Measurements from ENCODE around the gene TMEM52B. TPM values are rescaled to one million over a fixed set of nuclear protein-coding genes. Genes with fewer than 3 reads are reported as not detected.

TMEM52B gene
- total and polyA plus RNA-seq, 2 experiments from 2014 or later: not detected

DNA sequence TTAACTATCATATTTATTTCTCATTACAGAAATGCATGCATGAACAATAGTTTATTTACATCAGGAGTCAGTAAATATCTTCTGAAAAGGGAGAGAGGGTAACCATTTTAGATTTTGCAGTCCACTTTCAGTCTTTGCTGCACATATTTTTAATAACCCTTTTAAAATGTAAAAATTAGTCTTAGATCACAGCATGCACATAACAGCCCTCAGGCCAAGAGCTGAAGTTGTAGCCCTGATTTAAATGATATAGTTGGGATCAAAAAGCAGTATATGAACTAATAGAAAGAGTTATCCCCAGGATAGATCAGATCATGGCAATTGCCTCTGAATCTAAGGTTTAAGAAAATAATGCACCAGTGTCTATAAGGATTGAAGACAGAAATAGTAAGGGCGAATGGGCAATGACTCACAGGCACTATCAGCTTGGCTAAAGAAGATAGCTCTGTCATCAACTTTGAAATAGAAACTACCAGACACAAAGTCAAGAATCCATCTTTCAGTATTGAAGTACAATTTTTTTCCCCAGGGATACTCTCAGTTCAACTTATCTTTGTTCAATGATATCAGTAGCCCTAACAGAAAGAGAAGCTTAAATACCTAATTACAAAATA, 35.7 kb upstream of the TMEM52B start:
- Histone ChIP-seq H3K9me2 (ENCODE audit: insufficient read depth) (no peaks in the 10 kb centered on the region), H3K27ac (ENCODE audit: low read depth) (no peak overlapping the region), H3K4me3 (no peak overlapping the region), H2AFZ (no peak overlapping the region), H3K27me3 (ENCODE audit: insufficient read depth) (no peaks in the 10 kb centered on the region), H3K4me2 (no peak overlapping the region), H3K79me2 (replicated peaks; ENCODE audit: insufficient read depth) (no peaks in the 10 kb centered on the region), H3K4me1 (ENCODE audit: insufficient read depth) (no peaks in the 10 kb centered on the region), H3F3A (replicated peaks; ENCODE audit: low read depth) (no peaks in the 10 kb centered on the region), H3K36me3 (ENCODE audit: insufficient read depth) (no peaks in the 10 kb centered on the region), H4K20me1 (replicated peaks; ENCODE audit: insufficient read depth) (no peaks in the 10 kb centered on the region)
- Mint-ChIP-seq H3K4me1 (no peaks in the 10 kb centered on the region), H3K27me3 (ENCODE audit: insufficient read depth, low read depth, poor library complexity) (no peaks in the 10 kb centered on the region), H3K4me3 (no peak overlapping the region), H3K27ac (no peak overlapping the region), H3K36me3 (ENCODE audit: low read depth) (no peaks in the 10 kb centered on the region), H3K9me3 (no peaks in the 10 kb centered on the region)
- no peak for DNase-seq (ENCODE audit: low spot score)
- no peak for ATAC-seq
- TF ChIP-seq, protein P1, sequence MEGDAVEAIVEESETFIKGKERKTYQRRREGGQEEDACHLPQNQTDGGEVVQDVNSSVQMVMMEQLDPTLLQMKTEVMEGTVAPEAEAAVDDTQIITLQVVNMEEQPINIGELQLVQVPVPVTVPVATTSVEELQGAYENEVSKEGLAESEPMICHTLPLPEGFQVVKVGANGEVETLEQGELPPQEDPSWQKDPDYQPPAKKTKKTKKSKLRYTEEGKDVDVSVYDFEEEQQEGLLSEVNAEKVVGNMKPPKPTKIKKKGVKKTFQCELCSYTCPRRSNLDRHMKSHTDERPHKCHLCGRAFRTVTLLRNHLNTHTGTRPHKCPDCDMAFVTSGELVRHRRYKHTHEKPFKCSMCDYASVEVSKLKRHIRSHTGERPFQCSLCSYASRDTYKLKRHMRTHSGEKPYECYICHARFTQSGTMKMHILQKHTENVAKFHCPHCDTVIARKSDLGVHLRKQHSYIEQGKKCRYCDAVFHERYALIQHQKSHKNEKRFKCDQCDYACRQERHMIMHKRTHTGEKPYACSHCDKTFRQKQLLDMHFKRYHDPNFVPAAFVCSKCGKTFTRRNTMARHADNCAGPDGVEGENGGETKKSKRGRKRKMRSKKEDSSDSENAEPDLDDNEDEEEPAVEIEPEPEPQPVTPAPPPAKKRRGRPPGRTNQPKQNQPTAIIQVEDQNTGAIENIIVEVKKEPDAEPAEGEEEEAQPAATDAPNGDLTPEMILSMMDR (conservative IDR thresholded peaks at IDR 0.05; ENCODE audit: low read depth in 2 of 2): no peak
- no peak for TF ChIP-seq STAT1 (IDR thresholded peaks at IDR 0.05; ENCODE audit: unreplicated experiment)
- TF ChIP-seq JUNB (IDR thresholded peaks at IDR 0.05; ENCODE audit: unreplicated experiment): no peak
- TF ChIP-seq, protein P2, sequence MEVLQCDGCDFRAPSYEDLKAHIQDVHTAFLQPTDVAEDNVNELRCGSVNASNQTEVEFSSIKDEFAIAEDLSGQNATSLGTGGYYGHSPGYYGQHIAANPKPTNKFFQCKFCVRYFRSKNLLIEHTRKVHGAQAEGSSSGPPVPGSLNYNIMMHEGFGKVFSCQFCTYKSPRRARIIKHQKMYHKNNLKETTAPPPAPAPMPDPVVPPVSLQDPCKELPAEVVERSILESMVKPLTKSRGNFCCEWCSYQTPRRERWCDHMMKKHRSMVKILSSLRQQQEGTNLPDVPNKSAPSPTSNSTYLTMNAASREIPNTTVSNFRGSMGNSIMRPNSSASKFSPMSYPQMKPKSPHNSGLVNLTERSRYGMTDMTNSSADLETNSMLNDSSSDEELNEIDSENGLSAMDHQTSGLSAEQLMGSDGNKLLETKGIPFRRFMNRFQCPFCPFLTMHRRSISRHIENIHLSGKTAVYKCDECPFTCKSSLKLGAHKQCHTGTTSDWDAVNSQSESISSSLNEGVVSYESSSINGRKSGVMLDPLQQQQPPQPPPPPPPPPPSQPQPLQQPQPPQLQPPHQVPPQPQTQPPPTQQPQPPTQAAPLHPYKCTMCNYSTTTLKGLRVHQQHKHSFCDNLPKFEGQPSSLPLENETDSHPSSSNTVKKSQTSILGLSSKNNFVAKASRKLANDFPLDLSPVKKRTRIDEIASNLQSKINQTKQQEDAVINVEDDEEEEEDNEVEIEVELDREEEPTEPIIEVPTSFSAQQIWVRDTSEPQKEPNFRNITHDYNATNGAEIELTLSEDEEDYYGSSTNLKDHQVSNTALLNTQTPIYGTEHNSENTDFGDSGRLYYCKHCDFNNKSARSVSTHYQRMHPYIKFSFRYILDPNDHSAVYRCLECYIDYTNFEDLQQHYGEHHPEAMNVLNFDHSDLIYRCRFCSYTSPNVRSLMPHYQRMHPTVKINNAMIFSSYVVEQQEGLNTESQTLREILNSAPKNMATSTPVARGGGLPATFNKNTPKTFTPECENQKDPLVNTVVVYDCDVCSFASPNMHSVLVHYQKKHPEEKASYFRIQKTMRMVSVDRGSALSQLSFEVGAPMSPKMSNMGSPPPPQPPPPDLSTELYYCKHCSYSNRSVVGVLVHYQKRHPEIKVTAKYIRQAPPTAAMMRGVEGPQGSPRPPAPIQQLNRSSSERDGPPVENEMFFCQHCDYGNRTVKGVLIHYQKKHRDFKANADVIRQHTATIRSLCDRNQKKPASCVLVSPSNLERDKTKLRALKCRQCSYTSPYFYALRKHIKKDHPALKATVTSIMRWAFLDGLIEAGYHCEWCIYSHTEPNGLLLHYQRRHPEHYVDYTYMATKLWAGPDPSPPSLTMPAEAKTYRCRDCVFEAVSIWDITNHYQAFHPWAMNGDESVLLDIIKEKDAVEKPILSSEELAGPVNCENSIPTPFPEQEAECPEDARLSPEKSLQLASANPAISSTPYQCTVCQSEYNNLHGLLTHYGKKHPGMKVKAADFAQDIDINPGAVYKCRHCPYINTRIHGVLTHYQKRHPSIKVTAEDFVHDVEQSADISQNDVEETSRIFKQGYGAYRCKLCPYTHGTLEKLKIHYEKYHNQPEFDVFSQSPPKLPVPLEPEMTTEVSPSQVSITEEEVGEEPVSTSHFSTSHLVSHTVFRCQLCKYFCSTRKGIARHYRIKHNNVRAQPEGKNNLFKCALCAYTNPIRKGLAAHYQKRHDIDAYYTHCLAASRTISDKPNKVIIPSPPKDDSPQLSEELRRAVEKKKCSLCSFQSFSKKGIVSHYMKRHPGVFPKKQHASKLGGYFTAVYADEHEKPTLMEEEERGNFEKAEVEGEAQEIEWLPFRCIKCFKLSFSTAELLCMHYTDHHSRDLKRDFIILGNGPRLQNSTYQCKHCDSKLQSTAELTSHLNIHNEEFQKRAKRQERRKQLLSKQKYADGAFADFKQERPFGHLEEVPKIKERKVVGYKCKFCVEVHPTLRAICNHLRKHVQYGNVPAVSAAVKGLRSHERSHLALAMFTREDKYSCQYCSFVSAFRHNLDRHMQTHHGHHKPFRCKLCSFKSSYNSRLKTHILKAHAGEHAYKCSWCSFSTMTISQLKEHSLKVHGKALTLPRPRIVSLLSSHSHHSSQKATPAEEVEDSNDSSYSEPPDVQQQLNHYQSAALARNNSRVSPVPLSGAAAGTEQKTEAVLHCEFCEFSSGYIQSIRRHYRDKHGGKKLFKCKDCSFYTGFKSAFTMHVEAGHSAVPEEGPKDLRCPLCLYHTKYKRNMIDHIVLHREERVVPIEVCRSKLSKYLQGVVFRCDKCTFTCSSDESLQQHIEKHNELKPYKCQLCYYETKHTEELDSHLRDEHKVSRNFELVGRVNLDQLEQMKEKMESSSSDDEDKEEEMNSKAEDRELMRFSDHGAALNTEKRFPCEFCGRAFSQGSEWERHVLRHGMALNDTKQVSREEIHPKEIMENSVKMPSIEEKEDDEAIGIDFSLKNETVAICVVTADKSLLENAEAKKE (CRISPR knock-in tag; IDR thresholded peaks at IDR 0.05): no peak
- TF ChIP-seq, protein P3, sequence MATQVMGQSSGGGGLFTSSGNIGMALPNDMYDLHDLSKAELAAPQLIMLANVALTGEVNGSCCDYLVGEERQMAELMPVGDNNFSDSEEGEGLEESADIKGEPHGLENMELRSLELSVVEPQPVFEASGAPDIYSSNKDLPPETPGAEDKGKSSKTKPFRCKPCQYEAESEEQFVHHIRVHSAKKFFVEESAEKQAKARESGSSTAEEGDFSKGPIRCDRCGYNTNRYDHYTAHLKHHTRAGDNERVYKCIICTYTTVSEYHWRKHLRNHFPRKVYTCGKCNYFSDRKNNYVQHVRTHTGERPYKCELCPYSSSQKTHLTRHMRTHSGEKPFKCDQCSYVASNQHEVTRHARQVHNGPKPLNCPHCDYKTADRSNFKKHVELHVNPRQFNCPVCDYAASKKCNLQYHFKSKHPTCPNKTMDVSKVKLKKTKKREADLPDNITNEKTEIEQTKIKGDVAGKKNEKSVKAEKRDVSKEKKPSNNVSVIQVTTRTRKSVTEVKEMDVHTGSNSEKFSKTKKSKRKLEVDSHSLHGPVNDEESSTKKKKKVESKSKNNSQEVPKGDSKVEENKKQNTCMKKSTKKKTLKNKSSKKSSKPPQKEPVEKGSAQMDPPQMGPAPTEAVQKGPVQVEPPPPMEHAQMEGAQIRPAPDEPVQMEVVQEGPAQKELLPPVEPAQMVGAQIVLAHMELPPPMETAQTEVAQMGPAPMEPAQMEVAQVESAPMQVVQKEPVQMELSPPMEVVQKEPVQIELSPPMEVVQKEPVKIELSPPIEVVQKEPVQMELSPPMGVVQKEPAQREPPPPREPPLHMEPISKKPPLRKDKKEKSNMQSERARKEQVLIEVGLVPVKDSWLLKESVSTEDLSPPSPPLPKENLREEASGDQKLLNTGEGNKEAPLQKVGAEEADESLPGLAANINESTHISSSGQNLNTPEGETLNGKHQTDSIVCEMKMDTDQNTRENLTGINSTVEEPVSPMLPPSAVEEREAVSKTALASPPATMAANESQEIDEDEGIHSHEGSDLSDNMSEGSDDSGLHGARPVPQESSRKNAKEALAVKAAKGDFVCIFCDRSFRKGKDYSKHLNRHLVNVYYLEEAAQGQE (IDR thresholded peaks at IDR 0.05; ENCODE audit: unreplicated experiment): no peak
- no peak for TF ChIP-seq EZH2phosphoT487 (IDR thresholded peaks at IDR 0.05; ENCODE audit: unreplicated experiment)
- TF ChIP-seq NANOG (IDR thresholded peaks at IDR 0.05; ENCODE audit: borderline replicate concordance): no peak
- TF ChIP-seq, protein P4, sequence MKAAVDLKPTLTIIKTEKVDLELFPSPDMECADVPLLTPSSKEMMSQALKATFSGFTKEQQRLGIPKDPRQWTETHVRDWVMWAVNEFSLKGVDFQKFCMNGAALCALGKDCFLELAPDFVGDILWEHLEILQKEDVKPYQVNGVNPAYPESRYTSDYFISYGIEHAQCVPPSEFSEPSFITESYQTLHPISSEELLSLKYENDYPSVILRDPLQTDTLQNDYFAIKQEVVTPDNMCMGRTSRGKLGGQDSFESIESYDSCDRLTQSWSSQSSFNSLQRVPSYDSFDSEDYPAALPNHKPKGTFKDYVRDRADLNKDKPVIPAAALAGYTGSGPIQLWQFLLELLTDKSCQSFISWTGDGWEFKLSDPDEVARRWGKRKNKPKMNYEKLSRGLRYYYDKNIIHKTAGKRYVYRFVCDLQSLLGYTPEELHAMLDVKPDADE (IDR thresholded peaks at IDR 0.05): no peak
- no peak for TF ChIP-seq ZNF114 (CRISPR knock-in tag; IDR thresholded peaks at IDR 0.05)
- TF ChIP-seq EZH2 (IDR thresholded peaks at IDR 0.05; ENCODE audit: low read depth, unreplicated experiment): no peak
- no peak for TF ChIP-seq POLR2AphosphoS5 (IDR thresholded peaks at IDR 0.05; ENCODE audit: low read depth)
- no peak for TF ChIP-seq ZNF331 (CRISPR knock-in tag; IDR thresholded peaks at IDR 0.05; ENCODE audit: low read depth)
- no peak for TF ChIP-seq CREB1 (CRISPR knock-in tag; IDR thresholded peaks at IDR 0.05; ENCODE audit: low read depth)

All from GM23338 (cell line).